Measurements from ENCODE around the gene GPC5. TPM values are rescaled to one million over a fixed set of nuclear protein-coding genes. Genes with fewer than 3 reads are reported as not detected.

GPC5 gene
- total and polyA plus RNA-seq, 3 experiments from 2014 or later: 0.08 to 0.39 (median 0.13) TPM

GRCh38 chr13:91922969-91923592 lies 524.7 kb downstream of the GPC5 start:
- Mint-ChIP-seq H3K27ac (no peak overlapping the region), H3K9me3 (peaks cover 0 to 10% (median 2%) of the 10 kb centered on the region in 5 donors), H3K36me3 (no peaks in the 10 kb centered on the region), H3K4me3 (no peak overlapping the region), H3K4me1 (no peaks in the 10 kb centered on the region), H3K27me3 (no peaks in the 10 kb centered on the region)
- DNase-seq: no peak
- ChIA-PET CTCF (no interaction called here), POLR2A (no interaction called here)
- Histone ChIP-seq H3K4me3 (ENCODE audit: low read length) (no peak overlapping the region), H3K27ac (ENCODE audit: low read depth, low read length) (no peak overlapping the region), H3K27me3 (ENCODE audit: insufficient read depth, low read length, poor library complexity, severe bottlenecking) (no peaks in the 10 kb centered on the region), H3K36me3 (ENCODE audit: insufficient read depth, low read length) (no peaks in the 10 kb centered on the region), H3K9me3 (ENCODE audit: low read length) (no peaks in the 10 kb centered on the region), H3K4me1 (ENCODE audit: insufficient read depth, low read length) (no peaks in the 10 kb centered on the region)

- no peak overlapping the region for H3K27ac ChIP-seq (ENCODE audit: low read depth, low read length)
- H3K4me1 Mint-ChIP-seq: no peaks in the 10 kb centered on the region
- H3K4me1 ChIP-seq (ENCODE audit: insufficient read depth, low read length): no peaks in the 10 kb centered on the region
- H3K36me3 Mint-ChIP-seq: no peaks in the 10 kb centered on the region
- no peak overlapping the region for H3K27ac Mint-ChIP-seq
- CTCF ChIA-PET: no interaction called here
- POLR2A ChIA-PET: no interaction called here
- no peak for DNase-seq
- no peaks in the 10 kb centered on the region for H3K36me3 ChIP-seq (ENCODE audit: insufficient read depth, low read length)
- no peaks in the 10 kb centered on the region for H3K9me3 ChIP-seq (ENCODE audit: low read length)
- no peak overlapping the region for H3K4me3 Mint-ChIP-seq
- no peak overlapping the region for H3K4me3 ChIP-seq (ENCODE audit: low read length)
- H3K27me3 ChIP-seq (ENCODE audit: insufficient read depth, low read length, poor library complexity, severe bottlenecking): no peaks in the 10 kb centered on the region
- peaks cover 0 to 17% (median 3%) of the 10 kb centered on the region in 5 donors for H3K9me3 Mint-ChIP-seq
- H3K27me3 Mint-ChIP-seq: no peaks in the 10 kb centered on the region
Observed at GRCh38 chr13:91930687-91931086, 532.3 kb downstream of the GPC5 start.

DNA sequence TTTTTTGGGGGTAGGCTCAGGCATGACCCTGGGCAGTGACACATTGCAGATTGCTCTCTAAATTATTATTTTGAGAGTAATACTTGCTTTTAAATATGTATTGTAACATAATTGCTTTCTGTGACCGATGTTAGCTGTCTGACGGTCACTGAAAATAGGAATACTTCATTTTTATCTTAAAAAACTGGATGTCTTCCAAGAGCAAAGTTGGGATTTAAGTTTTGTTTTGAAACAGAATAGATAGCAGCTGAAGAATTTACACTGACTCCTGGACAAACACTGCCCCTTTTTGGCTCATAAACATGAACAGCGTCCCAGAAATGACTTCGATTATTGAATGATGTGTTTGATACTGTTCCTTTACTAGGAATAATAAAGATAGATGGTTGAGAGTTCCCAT lies 535.9 kb downstream of the GPC5 start:
- Histone ChIP-seq H3K27ac (ENCODE audit: low read depth, low read length) (no peak overlapping the region), H3K4me3 (ENCODE audit: low read length) (no peak overlapping the region), H3K9me3 (ENCODE audit: low read length) (no peaks in the 10 kb centered on the region), H3K27me3 (ENCODE audit: insufficient read depth, low read length, poor library complexity, severe bottlenecking) (no peaks in the 10 kb centered on the region), H3K4me1 (ENCODE audit: insufficient read depth, low read length) (no peaks in the 10 kb centered on the region), H3K36me3 (ENCODE audit: insufficient read depth, low read length) (no peaks in the 10 kb centered on the region)
- H3K27me3 Mint-ChIP-seq: no peaks in the 10 kb centered on the region
- H3K4me3 Mint-ChIP-seq: no peak overlapping the region
- H3K36me3 Mint-ChIP-seq: no peaks in the 10 kb centered on the region
- H3K9me3 Mint-ChIP-seq: peaks cover 0 to 21% (median 5%) of the 10 kb centered on the region in 5 donors
- POLR2A ChIA-PET: no interaction called here
- no peak for DNase-seq
- H3K4me1 Mint-ChIP-seq: no peaks in the 10 kb centered on the region
- CTCF ChIA-PET: no interaction called here
- H3K27ac Mint-ChIP-seq: no peak overlapping the region

- H3K4me1 ChIP-seq (ENCODE audit: insufficient read depth, low read length): no peaks in the 10 kb centered on the region
- H3K27ac Mint-ChIP-seq: no peak overlapping the region
- H3K27me3 Mint-ChIP-seq: no peaks in the 10 kb centered on the region
- H3K4me1 Mint-ChIP-seq: no peaks in the 10 kb centered on the region
- no peaks in the 10 kb centered on the region for H3K36me3 ChIP-seq (ENCODE audit: insufficient read depth, low read length)
- no peaks in the 10 kb centered on the region for H3K9me3 ChIP-seq (ENCODE audit: low read length)
- no peaks in the 10 kb centered on the region for H3K27me3 ChIP-seq (ENCODE audit: insufficient read depth, low read length, poor library complexity, severe bottlenecking)
- no peak overlapping the region for H3K4me3 Mint-ChIP-seq
- POLR2A ChIA-PET: no interaction called here
- no peaks in the 10 kb centered on the region for H3K36me3 Mint-ChIP-seq
- no peak overlapping the region for H3K27ac ChIP-seq (ENCODE audit: low read depth, low read length)
- DNase-seq: no peak
- CTCF ChIA-PET: no interaction called here
- H3K4me3 ChIP-seq (ENCODE audit: low read length): no peak overlapping the region
- peaks cover 0 to 33% (median 6%) of the 10 kb centered on the region in 5 donors for H3K9me3 Mint-ChIP-seq
Observed at GRCh38 chr13:91946498-91947070, 548.2 kb downstream of the GPC5 start.

DNA sequence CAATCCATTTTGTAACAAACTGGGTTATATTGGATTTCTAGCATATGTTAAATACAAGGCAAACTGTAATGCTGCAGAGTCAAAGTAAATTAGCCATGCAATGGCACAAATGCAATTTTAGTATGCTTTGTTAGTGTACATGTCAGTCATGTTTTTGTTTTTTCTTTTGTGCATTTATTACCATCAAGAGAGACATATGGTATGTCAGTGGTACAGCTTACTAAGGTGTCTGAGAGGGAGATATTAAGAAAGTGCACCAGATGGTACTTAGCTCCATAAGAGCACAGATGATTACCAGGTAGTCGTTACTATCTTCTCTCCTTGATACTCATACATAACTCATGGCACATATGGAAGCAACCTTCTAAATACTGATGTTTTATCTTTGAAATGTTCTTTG lies 550.3 kb downstream of the GPC5 start:
- peaks cover 2 to 26% (median 4%) of the 10 kb centered on the region in 5 donors for H3K9me3 Mint-ChIP-seq
- no peaks in the 10 kb centered on the region for H3K27me3 Mint-ChIP-seq
- H3K36me3 ChIP-seq (ENCODE audit: insufficient read depth, low read length): no peaks in the 10 kb centered on the region
- DNase-seq: no peak
- CTCF ChIA-PET: no interaction called here
- POLR2A ChIA-PET: no interaction called here
- H3K27ac ChIP-seq (ENCODE audit: low read depth, low read length): no peak overlapping the region
- H3K9me3 ChIP-seq (ENCODE audit: low read length): no peaks in the 10 kb centered on the region
- no peak overlapping the region for H3K4me3 ChIP-seq (ENCODE audit: low read length)
- H3K36me3 Mint-ChIP-seq: no peaks in the 10 kb centered on the region
- no peaks in the 10 kb centered on the region for H3K4me1 ChIP-seq (ENCODE audit: insufficient read depth, low read length)
- H3K4me3 Mint-ChIP-seq: no peak overlapping the region
- no peak overlapping the region for H3K27ac Mint-ChIP-seq
- no peaks in the 10 kb centered on the region for H3K27me3 ChIP-seq (ENCODE audit: insufficient read depth, low read length, poor library complexity, severe bottlenecking)
- no peaks in the 10 kb centered on the region for H3K4me1 Mint-ChIP-seq

DNA sequence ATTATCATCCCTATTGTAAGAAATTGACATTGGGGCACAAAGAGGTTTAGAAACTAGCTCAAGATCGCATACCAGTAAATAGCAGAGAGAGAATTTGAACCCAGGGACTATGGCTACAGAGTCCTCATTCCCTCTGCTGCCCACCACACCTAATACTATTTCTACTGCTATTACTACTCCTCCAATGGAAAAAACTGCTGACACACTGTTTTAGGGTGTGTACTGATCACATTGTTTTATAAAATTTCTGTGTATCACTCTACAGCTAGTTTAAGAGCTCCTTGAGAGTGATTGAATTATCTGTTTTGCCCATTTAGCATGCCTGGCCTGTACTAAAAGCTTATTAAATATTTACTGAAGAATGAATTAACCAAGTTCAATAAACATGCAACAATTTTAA lies 552.4 kb downstream of the GPC5 start:
- H3K4me1 ChIP-seq (ENCODE audit: insufficient read depth, low read length): no peaks in the 10 kb centered on the region
- POLR2A ChIA-PET: no interaction called here
- no peak overlapping the region for H3K4me3 ChIP-seq (ENCODE audit: low read length)
- Mint-ChIP-seq H3K9me3 (peaks cover 0 to 13% (median 2%) of the 10 kb centered on the region in 5 donors), H3K27ac (no peak overlapping the region), H3K36me3 (no peaks in the 10 kb centered on the region), H3K4me3 (no peak overlapping the region), H3K27me3 (no peaks in the 10 kb centered on the region), H3K4me1 (no peaks in the 10 kb centered on the region)
- CTCF ChIA-PET: no interaction called here
- DNase-seq: no peak
- H3K36me3 ChIP-seq (ENCODE audit: insufficient read depth, low read length): no peaks in the 10 kb centered on the region
- H3K9me3 ChIP-seq (ENCODE audit: low read length): no peaks in the 10 kb centered on the region
- H3K27me3 ChIP-seq (ENCODE audit: insufficient read depth, low read length, poor library complexity, severe bottlenecking): no peaks in the 10 kb centered on the region
- H3K27ac ChIP-seq (ENCODE audit: low read depth, low read length): no peak overlapping the region

DNA sequence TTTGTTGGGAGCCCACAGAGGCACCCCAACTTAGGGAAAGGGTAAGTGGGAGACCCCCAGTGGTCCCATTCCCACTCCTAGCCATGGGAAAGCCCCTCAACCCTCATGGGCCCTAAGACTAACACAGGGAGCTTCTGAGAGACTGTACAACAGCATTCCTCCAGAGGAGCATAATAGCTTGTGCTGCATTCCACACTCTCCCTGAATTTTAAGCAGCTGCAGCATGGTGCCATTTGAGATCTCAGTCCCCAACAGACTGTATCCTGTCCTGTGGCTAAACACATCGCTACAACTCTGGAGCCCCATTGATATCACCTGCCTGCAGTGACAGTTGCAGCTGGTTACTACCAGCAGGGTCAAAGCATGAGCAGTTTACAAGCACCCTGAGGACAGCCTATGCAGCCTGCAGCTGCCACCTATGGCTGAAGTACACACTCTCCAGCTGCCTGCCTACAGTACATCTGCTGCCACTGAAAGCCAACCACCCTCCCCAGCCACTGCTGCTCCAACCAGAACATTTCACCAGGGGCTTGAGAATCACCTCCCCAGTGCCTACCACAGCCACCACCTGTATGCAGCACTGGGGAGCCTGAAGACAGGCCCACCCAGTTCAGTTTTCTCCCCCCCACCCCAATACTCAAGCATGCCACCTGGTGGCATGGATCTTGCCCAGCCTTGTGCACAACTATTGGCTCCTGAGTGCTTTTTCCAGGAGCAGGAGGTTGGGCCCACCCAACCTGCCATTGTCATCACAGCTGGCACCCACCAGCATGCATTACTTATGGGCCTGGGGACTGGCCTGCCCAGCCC lies 557.3 kb downstream of the GPC5 start:
- H3K4me3 ChIP-seq (ENCODE audit: low read length): no peak overlapping the region
- no peaks in the 10 kb centered on the region for H3K27me3 ChIP-seq (ENCODE audit: insufficient read depth, low read length, poor library complexity, severe bottlenecking)
- DNase-seq: no peak
- H3K9me3 ChIP-seq (ENCODE audit: low read length): no peaks in the 10 kb centered on the region
- Mint-ChIP-seq H3K4me3 (no peak overlapping the region), H3K27me3 (no peaks in the 10 kb centered on the region), H3K27ac (no peak overlapping the region), H3K36me3 (no peaks in the 10 kb centered on the region), H3K4me1 (no peaks in the 10 kb centered on the region), H3K9me3 (peaks cover 0 to 33% (median 4%) of the 10 kb centered on the region in 5 donors)
- no peaks in the 10 kb centered on the region for H3K36me3 ChIP-seq (ENCODE audit: insufficient read depth, low read length)
- H3K27ac ChIP-seq (ENCODE audit: low read depth, low read length): no peak overlapping the region
- no peaks in the 10 kb centered on the region for H3K4me1 ChIP-seq (ENCODE audit: insufficient read depth, low read length)
- ChIA-PET POLR2A (no interaction called here), CTCF (no interaction called here)

- Mint-ChIP-seq H3K27me3 (no peaks in the 10 kb centered on the region), H3K27ac (no peak overlapping the region), H3K36me3 (no peaks in the 10 kb centered on the region), H3K4me1 (no peaks in the 10 kb centered on the region), H3K4me3 (no peak overlapping the region), H3K9me3 (peaks cover 2 to 49% (median 5%) of the 10 kb centered on the region in 5 donors)
- POLR2A ChIA-PET: no interaction called here
- no peaks in the 10 kb centered on the region for H3K9me3 ChIP-seq (ENCODE audit: low read length)
- H3K27ac ChIP-seq (ENCODE audit: low read depth, low read length): no peak overlapping the region
- H3K4me3 ChIP-seq (ENCODE audit: low read length): no peak overlapping the region
- no peak for DNase-seq
- CTCF ChIA-PET: no interaction called here
- H3K4me1 ChIP-seq (ENCODE audit: insufficient read depth, low read length): no peaks in the 10 kb centered on the region
- H3K27me3 ChIP-seq (ENCODE audit: insufficient read depth, low read length, poor library complexity, severe bottlenecking): no peaks in the 10 kb centered on the region
- no peaks in the 10 kb centered on the region for H3K36me3 ChIP-seq (ENCODE audit: insufficient read depth, low read length)
Observed at GRCh38 chr13:91960947-91961346, 562.5 kb downstream of the GPC5 start.
